Fibroblast of gingiva (primary cell): ENCODE measurements around the gene KLHL8.
"Not testable (repeated sequence)": the region's sequence is repeated elsewhere in the genome, so short reads cannot be mapped to it uniquely, and the experiment has no call there.

Source experiments
- DNase-seq: peaks from one replicate; pipeline ENCODE4 v3.0.0-alpha.2; 2011; ENCODE audit warnings: low read depth

The KLHL8 gene

GRCh38 chr4:87227751-87228151 is 7.3 kb upstream of the KLHL8 start:
- DNase-seq: peak; percentile 11

DNA sequence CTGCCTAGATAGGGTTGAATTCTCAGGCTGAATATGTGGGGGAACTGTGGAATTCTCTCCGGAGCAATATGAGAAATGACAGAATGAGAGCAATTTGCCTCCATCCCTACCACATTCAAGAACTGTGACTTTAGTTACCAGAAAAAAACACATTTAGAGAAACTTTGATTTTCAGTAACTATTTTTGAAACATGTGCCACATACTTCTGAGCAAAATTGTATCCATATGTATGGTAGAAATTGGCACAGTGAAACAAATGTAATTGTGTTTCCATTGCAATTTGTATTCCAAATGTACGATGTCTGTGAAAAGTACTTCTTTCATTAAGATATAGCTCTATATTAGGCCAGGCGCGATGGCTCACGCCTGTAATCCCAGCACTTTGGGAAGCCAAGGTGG is 5.5 kb upstream of the KLHL8 start:
- no peak for DNase-seq

- DNase-seq: no peak
Measured at GRCh38 chr4:87224141-87224923, 3.9 kb upstream of the KLHL8 start.

GRCh38 chr4:87219632-87220093 is 755 bp downstream of the KLHL8 start:
- DNase-seq: peak; percentile 31

- not testable (repeated sequence) for DNase-seq
Measured at GRCh38 chr4:87217235-87217763, 3.1 kb downstream of the KLHL8 start.

- no peak for DNase-seq
Measured at GRCh38 chr4:87216469-87216868, 3.9 kb downstream of the KLHL8 start.

GRCh38 chr4:87213421-87214075 is 6.9 kb downstream of the KLHL8 start:
- DNase-seq: peak; percentile 72

DNA sequence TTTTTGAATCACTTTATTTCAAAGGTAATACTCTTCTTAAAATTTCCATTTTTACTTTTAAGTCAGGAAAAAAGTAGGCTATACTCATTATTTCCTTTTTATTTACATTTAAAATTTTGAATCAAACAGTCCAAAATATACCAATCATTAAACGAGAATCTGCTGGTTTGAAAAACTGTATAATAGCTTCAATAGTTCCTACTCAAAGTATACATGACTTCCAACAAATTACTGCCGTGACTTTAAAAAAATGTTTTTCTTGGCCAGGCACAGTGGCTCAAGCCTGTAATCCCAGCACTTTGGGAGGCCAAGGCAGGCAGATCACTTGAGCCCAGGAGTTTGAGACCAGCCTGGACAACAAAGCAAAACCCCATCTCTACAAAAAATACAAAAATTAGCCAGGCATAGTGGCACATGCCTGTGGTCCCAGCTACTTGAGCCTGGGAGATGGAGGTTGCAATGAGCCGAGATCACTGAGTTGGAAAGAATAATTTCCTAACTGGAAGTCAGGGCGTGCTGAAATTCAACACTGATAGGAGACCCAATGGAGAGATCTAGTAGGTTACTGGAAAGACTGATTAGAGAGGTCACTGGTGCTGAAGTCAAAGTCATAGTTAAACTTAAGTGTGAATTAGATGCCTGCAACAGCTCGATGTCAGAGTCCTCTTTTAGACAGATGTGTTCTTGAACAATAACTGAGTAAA is 9.0 kb downstream of the KLHL8 start:
- no peak for DNase-seq

DNA sequence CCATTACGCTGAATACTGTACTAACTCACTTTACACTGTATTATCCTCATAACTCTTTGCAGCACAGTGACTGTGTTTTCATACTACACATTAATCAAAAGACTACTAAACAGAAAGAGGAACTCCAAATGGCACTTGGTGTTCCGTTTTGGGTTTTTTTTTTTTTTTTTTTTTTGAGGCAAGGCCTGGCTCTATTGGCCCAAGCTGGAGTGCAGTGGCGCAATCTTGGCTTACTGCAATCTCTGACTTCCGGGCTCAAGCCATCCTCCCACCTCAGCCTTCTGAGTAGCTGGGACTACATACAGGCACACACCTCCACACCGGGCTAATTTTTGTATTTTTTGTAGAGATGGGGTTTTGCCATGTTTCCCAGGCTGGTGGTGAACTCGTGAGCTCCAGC is 10.7 kb downstream of the KLHL8 start:
- DNase-seq: peak; percentile 24

GRCh38 chr4:87209182-87209581 is 11.2 kb downstream of the KLHL8 start:
- DNase-seq: no peak

GRCh38 chr4:87204559-87204958 is 15.9 kb downstream of the KLHL8 start:
- no peak for DNase-seq

DNA sequence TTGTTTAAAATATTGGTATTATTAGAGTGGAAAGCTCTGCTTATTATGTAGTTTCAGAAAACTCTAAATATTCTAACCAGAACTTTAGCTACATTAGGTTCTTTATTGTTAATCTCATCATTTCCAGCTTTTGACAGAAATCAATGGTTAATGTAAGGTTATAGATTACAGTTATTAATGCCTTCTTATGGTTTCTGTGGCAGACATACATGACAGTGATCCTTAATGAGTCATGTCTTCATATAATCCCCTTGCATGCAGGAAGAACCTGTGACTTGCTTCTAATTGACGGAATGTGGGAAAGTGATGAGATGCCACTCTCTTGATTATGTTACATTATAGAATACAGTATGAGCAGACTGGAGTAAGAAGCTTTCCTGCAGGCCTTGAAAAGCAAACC is 23.5 kb downstream of the KLHL8 start:
- DNase-seq: no peak

GRCh38 chr4:87196146-87196545 is 24.3 kb downstream of the KLHL8 start:
- DNase-seq: no peak

- no peak for DNase-seq
Measured at GRCh38 chr4:87193958-87194675, 26.3 kb downstream of the KLHL8 start.

DNA sequence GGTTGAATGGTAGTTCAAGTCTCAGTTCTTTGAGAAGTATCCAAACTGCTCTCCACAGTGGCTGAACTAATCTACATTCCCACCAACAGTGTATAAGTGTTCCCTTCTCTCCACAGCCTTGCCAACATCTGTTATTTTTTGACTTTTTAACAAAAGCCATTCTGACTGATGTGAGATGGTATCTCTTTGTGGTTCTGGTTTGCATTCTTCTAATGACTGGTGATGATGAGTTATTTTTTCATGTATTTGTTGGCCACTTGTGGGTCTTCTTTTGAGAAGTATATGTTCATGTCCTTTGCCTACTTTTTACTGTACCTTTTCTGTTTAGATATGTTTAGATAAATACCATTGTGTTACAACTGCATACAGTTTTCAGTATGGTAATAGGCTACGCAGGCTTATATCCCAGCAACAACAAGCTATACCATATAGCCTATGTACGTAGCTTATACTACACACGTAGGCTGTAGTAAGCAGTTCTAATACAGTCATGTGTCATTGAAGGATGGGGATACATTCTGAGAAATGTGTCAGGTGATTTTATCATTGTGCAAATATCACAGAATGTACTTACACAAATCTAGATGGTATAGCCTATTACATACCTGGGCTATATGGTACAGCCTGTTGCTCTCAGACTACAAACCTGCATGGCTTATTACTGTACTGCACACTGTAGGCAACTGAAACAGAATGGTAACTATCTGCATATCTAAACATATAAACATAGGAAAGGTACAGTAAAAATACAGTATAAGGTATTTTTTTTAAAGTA is 28.1 kb downstream of the KLHL8 start:
- peak; percentile 4 for DNase-seq

- no peak for DNase-seq
Measured at GRCh38 chr4:87188932-87189331, 31.5 kb downstream of the KLHL8 start.

DNA sequence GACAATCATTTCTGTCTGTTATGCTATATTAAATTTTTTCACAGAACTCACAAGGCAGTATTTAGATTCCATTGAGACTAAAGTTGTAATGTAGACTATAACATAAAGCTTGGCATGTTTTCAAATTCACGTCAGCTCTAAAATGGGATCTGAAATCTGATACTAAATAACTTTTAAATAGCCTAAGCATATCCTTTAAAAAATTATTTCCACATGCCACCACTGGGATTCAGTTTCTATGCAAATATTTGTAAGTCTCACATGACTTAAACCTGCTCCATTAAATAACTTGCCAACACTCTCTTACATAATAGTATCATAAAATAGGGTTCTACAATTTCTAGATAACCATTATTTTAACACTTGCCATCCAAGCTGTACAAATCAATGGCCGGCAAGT is 32.4 kb downstream of the KLHL8 start:
- DNase-seq: peak; percentile 67

GRCh38 chr4:87185146-87185870 is 35.1 kb downstream of the KLHL8 start:
- DNase-seq: no peak

DNA sequence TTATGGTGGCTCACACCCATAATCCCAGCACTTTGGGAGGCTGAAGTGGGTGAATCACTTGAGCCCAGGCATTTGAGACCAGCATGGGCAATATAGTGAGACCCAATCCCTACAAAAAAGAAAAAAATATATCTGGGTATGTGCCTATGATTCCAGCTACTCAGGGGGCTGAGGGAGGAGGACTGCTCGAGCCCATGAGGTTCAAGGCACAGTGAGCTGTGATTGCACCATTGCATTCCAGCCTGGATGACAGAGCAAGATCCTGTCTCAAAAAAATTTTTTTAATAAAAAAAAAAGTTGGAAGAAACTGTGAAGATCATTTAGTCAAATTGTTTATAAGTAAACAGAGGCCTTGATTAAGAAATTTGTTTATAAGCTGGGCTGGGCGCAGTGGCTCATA is 39.7 kb downstream of the KLHL8 start:
- DNase-seq: peak; percentile 23

DNA sequence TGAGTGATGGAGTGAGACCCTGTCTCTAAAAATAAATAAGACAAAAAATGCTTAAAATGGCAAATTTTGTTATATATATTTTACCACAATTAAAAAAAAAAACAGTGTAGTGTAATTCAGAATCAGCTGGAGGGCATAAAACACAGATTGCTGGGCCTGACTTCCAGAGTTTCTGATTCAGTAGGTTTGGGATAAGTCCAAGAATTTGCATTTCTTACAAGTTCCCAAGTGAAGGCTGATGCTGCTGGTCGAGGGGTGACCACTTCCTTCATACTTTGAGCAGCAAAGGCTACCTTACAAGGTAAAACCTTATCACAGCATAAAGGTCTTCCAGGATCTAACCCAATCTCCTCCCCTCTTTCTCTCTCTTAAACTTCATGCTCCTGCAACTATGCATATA is 40.7 kb downstream of the KLHL8 start:
- peak; percentile 7 for DNase-seq

- DNase-seq: no peak
Measured at GRCh38 chr4:87174672-87175071, 45.7 kb downstream of the KLHL8 start.
